GM23338 (cell line): ENCODE results near the gene PRSS33. TPM values are rescaled to one million over a fixed set of nuclear protein-coding genes. Genes with fewer than 3 reads are reported as not detected.

Experiments
- ATAC-seq: fragments of 200-7000 bp; cut with Tn5 transposase; 3 replicates; pipeline ENCODE4 v1.9.1; 2020
- DNase-seq: peaks from one replicate; pipeline ENCODE4 v3.0.0-alpha.2; 2015; ENCODE audit warnings: low spot score
- H2AFZ ChIP-seq: fragments of 200-600 bp; sonication (generic); 2 replicates; pipeline ENCODE4 v1.8.0; 2016; ENCODE audit warnings: antibody characterized with exemption, mild to moderate bottlenecking, moderate library complexity
- H3F3A ChIP-seq: fragments of 200-600 bp; sonication (generic); replicated peaks from 2 replicates; pipeline ENCODE4 v1.8.0; 2017; ENCODE audit warnings: antibody characterized with exemption, mixed run types, low read depth
- H3K27ac ChIP-seq: fragments of 200-600 bp; sonication (generic); 2 replicates; pipeline ENCODE4 v1.6.1; 2016; ENCODE audit warnings: low read depth
- H3K27me3 ChIP-seq: fragments of 200-600 bp; sonication (generic); 2 replicates; pipeline ENCODE4 v1.8.0; 2016; ENCODE audit warnings: mild to moderate bottlenecking, mixed run types, moderate library complexity; ENCODE audit not compliant: insufficient read depth
- H3K36me3 ChIP-seq: fragments of 200-600 bp; sonication (generic); 2 replicates; pipeline ENCODE4 v1.8.0; 2016; ENCODE audit warnings: mild to moderate bottlenecking; ENCODE audit not compliant: insufficient read depth
- H3K4me1 ChIP-seq: fragments of 200-600 bp; sonication (generic); 2 replicates; pipeline ENCODE4 v1.8.0; 2016; ENCODE audit warnings: mild to moderate bottlenecking, moderate library complexity; ENCODE audit not compliant: insufficient read depth
- H3K4me2 ChIP-seq: fragments of 200-600 bp; sonication (generic); 2 replicates; pipeline ENCODE4 v1.7.1; 2017; ENCODE audit warnings: mixed run types
- H3K4me3 ChIP-seq: fragments of 200-600 bp; sonication (generic); 2 replicates; pipeline ENCODE4 v1.6.1; 2016; ENCODE audit warnings: mixed run types
- H3K79me2 ChIP-seq: fragments of 200-600 bp; sonication (generic); replicated peaks from 2 replicates; pipeline ENCODE4 v1.8.0; 2017; ENCODE audit warnings: mild to moderate bottlenecking; ENCODE audit not compliant: insufficient read depth
- H3K9me2 ChIP-seq: fragments of 200-600 bp; sonication (generic); 2 replicates; pipeline ENCODE4 v1.8.0; 2017; ENCODE audit not compliant: insufficient read depth
- H4K20me1 ChIP-seq: fragments of 200-600 bp; sonication (generic); replicated peaks from 2 replicates; pipeline ENCODE4 v1.8.0; 2017; ENCODE audit warnings: mild to moderate bottlenecking; ENCODE audit not compliant: insufficient read depth
- H3K27ac Mint-ChIP-seq: 2 replicates; pipeline ENCODE4 v1.8.0; 2020; ENCODE audit warnings: inconsistent platforms, mild to moderate bottlenecking, moderate library complexity, mixed read lengths
- H3K27me3 Mint-ChIP-seq: 3 replicates; pipeline ENCODE4 v1.8.0; 2022; ENCODE audit warnings: low read depth, mild to moderate bottlenecking, moderate library complexity, mixed read lengths, inconsistent platforms; ENCODE audit not compliant: insufficient read depth, poor library complexity
- H3K36me3 Mint-ChIP-seq: 3 replicates; pipeline ENCODE4 v1.8.0; 2021; ENCODE audit warnings: low read depth, mild to moderate bottlenecking, inconsistent platforms, moderate library complexity, mixed read lengths
- H3K4me1 Mint-ChIP-seq: 3 replicates; pipeline ENCODE4 v1.8.0; 2020; ENCODE audit warnings: mild to moderate bottlenecking, inconsistent platforms, mixed read lengths
- H3K4me3 Mint-ChIP-seq: 3 replicates; pipeline ENCODE4 v1.8.0; 2021; ENCODE audit warnings: moderate library complexity, mild to moderate bottlenecking, inconsistent platforms, mixed read lengths
- H3K9me3 Mint-ChIP-seq: 3 replicates; pipeline ENCODE4 v1.8.0; 2020; ENCODE audit warnings: moderate library complexity, mild to moderate bottlenecking, inconsistent platforms, mixed read lengths
- CTCF ChIP-seq, 2 experiments: fragments of 200-600 bp in 1 of 2; sonication (generic) in 1 of 2; conservative IDR thresholded peaks; 2 replicates each; pipeline versions ENCODE4 v1.5.1 to v1.6.1; 2016 to 2017; ENCODE audit warnings: antibody characterized with exemption in 2 of 2, low read depth in 2 of 2, mild to moderate bottlenecking in 2 of 2, moderate library complexity in 1 of 2
- EZH2 ChIP-seq: fragments of 200-600 bp; sonication (generic); IDR thresholded peaks from one replicate; pipeline ENCODE4 v1.8.0; 2017; ENCODE audit warnings: antibody characterized with exemption, mild to moderate bottlenecking, low read depth; ENCODE audit not compliant: unreplicated experiment
- EZH2phosphoT487 ChIP-seq: fragments of 200-600 bp; sonication (generic); IDR thresholded peaks from one replicate; pipeline ENCODE4 v1.8.1; 2018; ENCODE audit warnings: antibody characterized with exemption; ENCODE audit not compliant: unreplicated experiment
- JUNB ChIP-seq: IDR thresholded peaks from one replicate; pipeline ENCODE4 v1.6.1; 2016; ENCODE audit warnings: antibody characterized with exemption; ENCODE audit not compliant: unreplicated experiment
- NANOG ChIP-seq: IDR thresholded peaks from 2 replicates; pipeline ENCODE4 v1.6.1; 2016; ENCODE audit warnings: antibody characterized with exemption, borderline replicate concordance
- POLR2AphosphoS5 ChIP-seq: IDR thresholded peaks from 2 replicates; pipeline ENCODE4 v1.6.1; 2016; ENCODE audit warnings: antibody characterized with exemption, low read depth
- REST ChIP-seq: IDR thresholded peaks from one replicate; pipeline ENCODE4 v1.6.1; 2018; ENCODE audit warnings: antibody characterized with exemption; ENCODE audit not compliant: unreplicated experiment
- STAT1 ChIP-seq: IDR thresholded peaks from one replicate; pipeline ENCODE4 v1.6.1; 2016; ENCODE audit warnings: antibody characterized with exemption; ENCODE audit not compliant: unreplicated experiment
- ZNF114 ChIP-seq: fragments of 250-450 bp; sonication (Bioruptor Pico); IDR thresholded peaks from 2 replicates; pipeline ENCODE4 v1.5.0; 2020; ENCODE audit warnings: mild to moderate bottlenecking, moderate library complexity
- polyA plus RNA-seq: library from polyadenylated mRNA; unstranded; fragments of >200 nt; fragmentation: Nextera tagmentation; extraction: Ambion mirVana; gene quantifications from 2 replicates; pipeline ENCODE4 v1.2.1, GENCODE V29; 2016
- total RNA-seq: library from RNA; depleted of rRNA; stranded (reverse); fragments of >200 nt; shearing (Covaris generic); gene quantifications from 2 replicates; pipeline ENCODE4 v1.2.3, GENCODE V29; 2014

Gene PRSS33
- total and polyA plus RNA-seq, 2 experiments from 2014 or later: 0.24 to 1.4 TPM

DNA sequence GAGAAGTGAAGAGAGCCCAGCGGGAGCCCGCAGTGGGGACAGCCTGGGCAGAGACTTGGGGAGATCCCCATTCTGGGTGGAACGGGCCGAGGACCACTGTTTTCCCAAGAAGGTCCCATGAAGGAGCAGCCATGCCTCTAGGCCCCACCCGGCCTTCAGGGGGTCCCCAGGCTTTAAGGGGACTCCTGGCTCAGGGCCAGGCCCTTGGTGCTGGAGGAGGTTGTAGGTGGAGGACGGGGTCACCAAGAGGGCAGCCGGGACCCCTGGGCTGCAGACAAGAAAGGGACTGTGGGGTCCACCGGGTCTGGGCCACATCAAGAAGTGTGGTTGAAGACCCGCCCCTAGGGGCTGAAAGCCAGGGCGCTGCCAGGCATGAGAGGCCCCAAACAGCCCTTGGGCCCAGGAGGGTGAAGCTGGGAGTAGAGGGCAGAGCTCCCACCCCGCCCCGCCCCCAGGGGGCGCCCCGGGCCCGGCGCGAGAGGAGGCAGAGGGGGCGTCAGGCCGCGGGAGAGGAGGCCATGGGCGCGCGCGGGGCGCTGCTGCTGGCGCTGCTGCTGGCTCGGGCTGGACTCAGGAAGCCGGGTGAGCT, 29.5 kb upstream of the PRSS33 start, which contains the start of gene PRSS21:
TSS of gene PRSS21 (plus strand) at position 487 of the 589 bp plus-strand sequence. CDS start at position 519, 32 bp downstream.
- H3K27me3 Mint-ChIP-seq: peaks cover 7% of the 10 kb centered on the region
- H3K36me3 ChIP-seq: no peaks in the 10 kb centered on the region
- H2AFZ ChIP-seq: peak within 1 kb of the TSS; percentile 74
- H3K4me1 Mint-ChIP-seq: no peaks in the 10 kb centered on the region
- H3K4me3 ChIP-seq: no peak within 1 kb of the TSS
- no peaks in the 10 kb centered on the region for H3K27me3 ChIP-seq
- H3F3A ChIP-seq: no peaks in the 10 kb centered on the region
- H4K20me1 ChIP-seq: no peaks in the 10 kb centered on the region
- ATAC-seq (peak; percentile 89), DNase-seq (peak; percentile 68)
- H3K27ac Mint-ChIP-seq: no peak within 1 kb of the TSS
- no peak within 1 kb of the TSS for H3K4me2 ChIP-seq
- TF ChIP-seq EZH2phosphoT487: no peak
- TF ChIP-seq JUNB: no peak
- no peak for TF ChIP-seq ZNF114
- TF ChIP-seq CTCF (conservative IDR thresholded peaks at IDR 0.05; ENCODE audit: low read depth in 2 of 2): peak; percentile 57 to 71
- TF ChIP-seq NANOG: no peak
- H3K36me3 Mint-ChIP-seq: no peaks in the 10 kb centered on the region
- H3K4me3 Mint-ChIP-seq: no peak within 1 kb of the TSS
- no peak within 1 kb of the TSS for H3K27ac ChIP-seq
- no peaks in the 10 kb centered on the region for H3K9me2 ChIP-seq
- no peaks in the 10 kb centered on the region for H3K79me2 ChIP-seq
- no peaks in the 10 kb centered on the region for H3K9me3 Mint-ChIP-seq
- H3K4me1 ChIP-seq: no peaks in the 10 kb centered on the region; the same call in 1 of the 2 replicates

GRCh38 chr16:2815299-2815771, 28.0 kb upstream of the PRSS33 start:
- Histone ChIP-seq H3F3A (no peaks in the 10 kb centered on the region), H4K20me1 (no peaks in the 10 kb centered on the region), H3K4me3 (no peak overlapping the region), H3K27me3 (no peaks in the 10 kb centered on the region), H3K36me3 (no peaks in the 10 kb centered on the region), H3K27ac (no peak overlapping the region), H3K4me1 (no peaks in the 10 kb centered on the region; the same call in 1 of the 2 replicates), H2AFZ (no peak overlapping the region), H3K79me2 (no peaks in the 10 kb centered on the region), H3K4me2 (no peak overlapping the region), H3K9me2 (no peaks in the 10 kb centered on the region)
- TF ChIP-seq POLR2AphosphoS5 (no peak), ZNF114 (no peak), JUNB (no peak)
- peaks cover 11% of the 10 kb centered on the region for H3K27me3 Mint-ChIP-seq
- no peaks in the 10 kb centered on the region for H3K36me3 Mint-ChIP-seq
- DNase-seq (no peak), ATAC-seq (no peak)
- no peak overlapping the region for H3K4me3 Mint-ChIP-seq
- no peaks in the 10 kb centered on the region for H3K9me3 Mint-ChIP-seq
- H3K27ac Mint-ChIP-seq: no peak overlapping the region
- H3K4me1 Mint-ChIP-seq: no peaks in the 10 kb centered on the region

- TF ChIP-seq JUNB (no peak), NANOG (no peak), REST (no peak), EZH2 (no peak), STAT1 (no peak)
- Histone ChIP-seq H3K27me3 (no peaks in the 10 kb centered on the region), H3K27ac (no peak overlapping the region), H3K4me1 (no peaks in the 10 kb centered on the region; the same call in 1 of the 2 replicates), H3K79me2 (no peaks in the 10 kb centered on the region), H3K36me3 (no peaks in the 10 kb centered on the region), H2AFZ (no peak overlapping the region), H3K9me2 (no peaks in the 10 kb centered on the region), H4K20me1 (no peaks in the 10 kb centered on the region), H3K4me2 (no peak overlapping the region), H3K4me3 (no peak overlapping the region), H3F3A (no peaks in the 10 kb centered on the region)
- peaks cover 12% of the 10 kb centered on the region for H3K27me3 Mint-ChIP-seq
- H3K4me3 Mint-ChIP-seq: no peak overlapping the region
- H3K27ac Mint-ChIP-seq: no peak overlapping the region
- ATAC-seq (no peak), DNase-seq (no peak)
- H3K36me3 Mint-ChIP-seq: no peaks in the 10 kb centered on the region
- H3K4me1 Mint-ChIP-seq: no peaks in the 10 kb centered on the region
- H3K9me3 Mint-ChIP-seq: no peaks in the 10 kb centered on the region
Measured at GRCh38 chr16:2814551-2815298, 27.4 kb upstream of the PRSS33 start.
